ENCODE data around the gene HSD17B14. TPM values are rescaled to one million over a fixed set of nuclear protein-coding genes. Genes with fewer than 3 reads are reported as not detected.

The HSD17B14 gene
- total and polyA plus RNA-seq, 9 of the 15 experiments (the other 6 are each of a cell fraction or from before 2014, with no cell fraction given) = 0.16 TPM; not detected in 8

DNA sequence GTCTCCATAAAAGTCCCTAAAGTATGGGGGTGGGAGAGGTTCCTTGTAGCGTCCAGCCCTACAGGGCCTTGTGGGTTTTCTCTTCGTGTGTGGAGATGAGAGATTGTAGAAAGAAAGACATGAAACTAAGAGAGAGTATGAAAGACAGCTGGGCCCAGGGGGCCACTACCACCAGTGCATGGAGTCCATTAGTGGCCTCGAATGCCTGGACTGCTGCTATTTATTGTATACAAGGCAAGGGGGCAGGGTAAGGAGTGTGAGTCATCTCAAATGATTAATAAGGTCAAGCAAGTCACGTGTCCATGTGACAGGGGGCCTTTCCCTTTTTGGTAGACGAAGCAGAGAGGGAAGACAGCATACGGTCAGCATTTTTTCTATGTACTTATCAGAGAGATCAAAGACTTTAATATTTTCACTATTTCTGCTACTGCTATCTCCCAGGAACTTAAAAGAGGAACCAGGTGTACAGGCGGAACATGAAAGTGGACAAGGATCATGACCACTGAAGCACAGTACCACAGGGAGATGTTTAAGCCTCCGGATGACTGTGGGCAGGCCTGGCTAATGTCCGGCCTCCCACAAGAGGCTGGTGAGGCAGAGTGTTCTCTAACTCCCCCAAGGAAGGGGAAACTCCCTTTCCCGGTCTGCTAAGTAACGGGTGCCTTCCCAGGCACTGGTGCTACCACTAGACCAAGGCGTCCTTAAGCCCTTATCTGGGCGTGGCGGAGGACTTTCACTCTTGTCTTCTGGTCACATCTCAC, 55.5 kb downstream of the HSD17B14 start (continued):
- TF ChIP-seq, protein P1, sequence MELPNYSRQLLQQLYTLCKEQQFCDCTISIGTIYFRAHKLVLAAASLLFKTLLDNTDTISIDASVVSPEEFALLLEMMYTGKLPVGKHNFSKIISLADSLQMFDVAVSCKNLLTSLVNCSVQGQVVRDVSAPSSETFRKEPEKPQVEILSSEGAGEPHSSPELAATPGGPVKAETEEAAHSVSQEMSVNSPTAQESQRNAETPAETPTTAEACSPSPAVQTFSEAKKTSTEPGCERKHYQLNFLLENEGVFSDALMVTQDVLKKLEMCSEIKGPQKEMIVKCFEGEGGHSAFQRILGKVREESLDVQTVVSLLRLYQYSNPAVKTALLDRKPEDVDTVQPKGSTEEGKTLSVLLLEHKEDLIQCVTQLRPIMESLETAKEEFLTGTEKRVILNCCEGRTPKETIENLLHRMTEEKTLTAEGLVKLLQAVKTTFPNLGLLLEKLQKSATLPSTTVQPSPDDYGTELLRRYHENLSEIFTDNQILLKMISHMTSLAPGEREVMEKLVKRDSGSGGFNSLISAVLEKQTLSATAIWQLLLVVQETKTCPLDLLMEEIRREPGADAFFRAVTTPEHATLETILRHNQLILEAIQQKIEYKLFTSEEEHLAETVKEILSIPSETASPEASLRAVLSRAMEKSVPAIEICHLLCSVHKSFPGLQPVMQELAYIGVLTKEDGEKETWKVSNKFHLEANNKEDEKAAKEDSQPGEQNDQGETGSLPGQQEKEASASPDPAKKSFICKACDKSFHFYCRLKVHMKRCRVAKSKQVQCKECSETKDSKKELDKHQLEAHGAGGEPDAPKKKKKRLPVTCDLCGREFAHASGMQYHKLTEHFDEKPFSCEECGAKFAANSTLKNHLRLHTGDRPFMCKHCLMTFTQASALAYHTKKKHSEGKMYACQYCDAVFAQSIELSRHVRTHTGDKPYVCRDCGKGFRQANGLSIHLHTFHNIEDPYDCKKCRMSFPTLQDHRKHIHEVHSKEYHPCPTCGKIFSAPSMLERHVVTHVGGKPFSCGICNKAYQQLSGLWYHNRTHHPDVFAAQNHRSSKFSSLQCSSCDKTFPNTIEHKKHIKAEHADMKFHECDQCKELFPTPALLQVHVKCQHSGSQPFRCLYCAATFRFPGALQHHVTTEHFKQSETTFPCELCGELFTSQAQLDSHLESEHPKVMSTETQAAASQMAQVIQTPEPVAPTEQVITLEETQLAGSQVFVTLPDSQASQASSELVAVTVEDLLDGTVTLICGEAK (IDR thresholded peaks at IDR 0.05) = no peak
- TF ChIP-seq, protein P1 (CRISPR knock-in tag; IDR thresholded peaks at IDR 0.05) = no peak
- TF ChIP-seq KLF10 (CRISPR knock-in tag; IDR thresholded peaks at IDR 0.05) (no peak), NCOA4 (IDR thresholded peaks at IDR 0.05; ENCODE audit: partially characterized antibody) (no peak), CBFB (CRISPR knock-in tag; IDR thresholded peaks at IDR 0.05) (no peak), CCAR2 (IDR thresholded peaks at IDR 0.05; ENCODE audit: low read depth, low read length) (no peak), ZNF174 (CRISPR knock-in tag; IDR thresholded peaks at IDR 0.05) (no peak), ZFP36 (IDR thresholded peaks at IDR 0.05; ENCODE audit: low read depth, low read length, partially characterized antibody) (no peak), MBD2 (IDR thresholded peaks at IDR 0.05; ENCODE audit: borderline replicate concordance, low read depth) (peak; percentile 41; the same call in 1 of the 2 replicates), FUS (optimal IDR thresholded peaks at IDR 0.05; ENCODE audit: low read depth, low read length) (no peak), SMAD3 (CRISPR knock-in tag; conservative IDR thresholded peaks at IDR 0.05) (no peak)
- TF ChIP-seq, protein P2, sequence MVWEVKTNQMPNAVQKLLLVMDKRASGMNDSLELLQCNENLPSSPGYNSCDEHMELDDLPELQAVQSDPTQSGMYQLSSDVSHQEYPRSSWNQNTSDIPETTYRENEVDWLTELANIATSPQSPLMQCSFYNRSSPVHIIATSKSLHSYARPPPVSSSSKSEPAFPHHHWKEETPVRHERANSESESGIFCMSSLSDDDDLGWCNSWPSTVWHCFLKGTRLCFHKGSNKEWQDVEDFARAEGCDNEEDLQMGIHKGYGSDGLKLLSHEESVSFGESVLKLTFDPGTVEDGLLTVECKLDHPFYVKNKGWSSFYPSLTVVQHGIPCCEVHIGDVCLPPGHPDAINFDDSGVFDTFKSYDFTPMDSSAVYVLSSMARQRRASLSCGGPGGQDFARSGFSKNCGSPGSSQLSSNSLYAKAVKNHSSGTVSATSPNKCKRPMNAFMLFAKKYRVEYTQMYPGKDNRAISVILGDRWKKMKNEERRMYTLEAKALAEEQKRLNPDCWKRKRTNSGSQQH (CRISPR knock-in tag; IDR thresholded peaks at IDR 0.05) = no peak
- TF ChIP-seq, protein P3, sequence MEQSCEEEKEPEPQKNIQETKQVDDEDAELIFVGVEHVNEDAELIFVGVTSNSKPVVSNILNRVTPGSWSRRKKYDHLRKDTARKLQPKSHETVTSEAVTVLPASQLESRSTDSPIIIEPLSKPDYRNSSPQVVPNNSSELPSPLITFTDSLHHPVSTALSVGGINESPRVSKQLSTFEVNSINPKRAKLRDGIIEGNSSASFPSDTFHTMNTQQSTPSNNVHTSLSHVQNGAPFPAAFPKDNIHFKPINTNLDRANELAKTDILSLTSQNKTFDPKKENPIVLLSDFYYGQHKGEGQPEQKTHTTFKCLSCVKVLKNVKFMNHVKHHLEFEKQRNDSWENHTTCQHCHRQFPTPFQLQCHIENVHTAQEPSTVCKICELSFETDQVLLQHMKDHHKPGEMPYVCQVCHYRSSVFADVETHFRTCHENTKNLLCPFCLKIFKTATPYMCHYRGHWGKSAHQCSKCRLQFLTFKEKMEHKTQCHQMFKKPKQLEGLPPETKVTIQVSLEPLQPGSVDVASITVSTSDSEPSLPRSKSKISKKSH (CRISPR knock-in tag; IDR thresholded peaks at IDR 0.05) = no peak
- TF ChIP-seq, protein P4, sequence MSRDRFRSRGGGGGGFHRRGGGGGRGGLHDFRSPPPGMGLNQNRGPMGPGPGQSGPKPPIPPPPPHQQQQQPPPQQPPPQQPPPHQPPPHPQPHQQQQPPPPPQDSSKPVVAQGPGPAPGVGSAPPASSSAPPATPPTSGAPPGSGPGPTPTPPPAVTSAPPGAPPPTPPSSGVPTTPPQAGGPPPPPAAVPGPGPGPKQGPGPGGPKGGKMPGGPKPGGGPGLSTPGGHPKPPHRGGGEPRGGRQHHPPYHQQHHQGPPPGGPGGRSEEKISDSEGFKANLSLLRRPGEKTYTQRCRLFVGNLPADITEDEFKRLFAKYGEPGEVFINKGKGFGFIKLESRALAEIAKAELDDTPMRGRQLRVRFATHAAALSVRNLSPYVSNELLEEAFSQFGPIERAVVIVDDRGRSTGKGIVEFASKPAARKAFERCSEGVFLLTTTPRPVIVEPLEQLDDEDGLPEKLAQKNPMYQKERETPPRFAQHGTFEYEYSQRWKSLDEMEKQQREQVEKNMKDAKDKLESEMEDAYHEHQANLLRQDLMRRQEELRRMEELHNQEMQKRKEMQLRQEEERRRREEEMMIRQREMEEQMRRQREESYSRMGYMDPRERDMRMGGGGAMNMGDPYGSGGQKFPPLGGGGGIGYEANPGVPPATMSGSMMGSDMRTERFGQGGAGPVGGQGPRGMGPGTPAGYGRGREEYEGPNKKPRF (IDR thresholded peaks at IDR 0.05; ENCODE audit: low read depth, low read length) = no peak

Data from K562 (cell line).